ENCODE measurements around the gene PPP1R13B.

The PPP1R13B gene

GRCh38 chr14:103739466-103739792 is 107.9 kb downstream of the PPP1R13B start:
- ATAC-seq: no peak

- no peak for ATAC-seq
These were observed 108.5 kb downstream of the PPP1R13B start for GRCh38 chr14:103738701-103739451.

- ATAC-seq: no peak
These were observed 109.2 kb downstream of the PPP1R13B start for GRCh38 chr14:103738166-103738565.

GRCh38 chr14:103737432-103738045 is 109.8 kb downstream of the PPP1R13B start:
- no peak for ATAC-seq

GRCh38 chr14:103736546-103737431 is 110.6 kb downstream of the PPP1R13B start:
- no peak for ATAC-seq

- no peak for ATAC-seq
These were observed 111.4 kb downstream of the PPP1R13B start for GRCh38 chr14:103735815-103736545.

GRCh38 chr14:103735439-103735814 is 111.9 kb downstream of the PPP1R13B start:
- no peak for ATAC-seq

GRCh38 chr14:103735022-103735421 is 112.4 kb downstream of the PPP1R13B start:
- no peak for ATAC-seq

GRCh38 chr14:103734081-103734888 is 113.1 kb downstream of the PPP1R13B start:
- ATAC-seq: no peak

GRCh38 chr14:103733651-103734050 is 113.7 kb downstream of the PPP1R13B start:
- no peak for ATAC-seq

GRCh38 chr14:103732868-103733620 is 114.3 kb downstream of the PPP1R13B start:
- ATAC-seq: no peak

GRCh38 chr14:103731916-103732867 is 115.2 kb downstream of the PPP1R13B start:
- no peak for ATAC-seq

- ATAC-seq: no peak
These were observed 115.9 kb downstream of the PPP1R13B start for GRCh38 chr14:103731481-103731880.

GRCh38 chr14:103730490-103731035 is 116.8 kb downstream of the PPP1R13B start:
- ATAC-seq: no peak

GRCh38 chr14:103729496-103730448 is 117.6 kb downstream of the PPP1R13B start:
- ATAC-seq: no peak

GRCh38 chr14:103728721-103729120 is 118.7 kb downstream of the PPP1R13B start:
- ATAC-seq: no peak

GRCh38 chr14:103728141-103728540 is 119.2 kb downstream of the PPP1R13B start:
- ATAC-seq: no peak

GRCh38 chr14:103727313-103727980 is 119.9 kb downstream of the PPP1R13B start:
- ATAC-seq: no peak
